Measurements from ENCODE around the gene SREBF2. TPM values are rescaled to one million over a fixed set of nuclear protein-coding genes. Genes with fewer than 3 reads are reported as not detected.

The SREBF2 gene
- 31.3 and 42.9 TPM in 2 replicates for total RNA-seq

GRCh38 chr22:41832553-41833368 is at the start of gene SREBF2:
SREBF2 (plus strand) TSS chr22:41833105; CDS start chr22:41833271, 166 bp downstream.

GRCh38 chr22:41800348-41801146 is 32.4 kb upstream of the SREBF2 start, which contains the start of gene CCDC134:
CCDC134 (plus strand) TSS chr22:41800679; CDS start chr22:41808891, 8,212 bp downstream.

GRCh38 chr22:41915035-41915785 is 82.3 kb downstream of the SREBF2 start, which contains the start of gene SHISA8:
SHISA8 (minus strand) TSS chr22:41915074; CDS start chr22:41914667, 407 bp downstream.

GRCh38 chr22:41946629-41947423 is 113.9 kb downstream of the SREBF2 start, which contains the start of gene CENPM:
CENPM (minus strand) TSS chr22:41947152; CDS start chr22:41947076, 76 bp downstream.

GRCh38 chr22:41951898-41952474 is 119.1 kb downstream of the SREBF2 start, which contains the start of gene SMIM45:
SMIM45 (plus strand) TSS chr22:41952150.

Other genes starting within 250 kb of the SREBF2 start
- 3.0 and 3.7 TPM in 2 replicates for gene PMM1, start 243.3 kb upstream of the SREBF2 start, total RNA-seq
- gene DESI1, start 212.1 kb upstream of the SREBF2 start, total RNA-seq = 9.6 and 12.4 TPM in 2 replicates
- gene XRCC6, start 211.8 kb upstream of the SREBF2 start, total RNA-seq = 291 and 343 TPM in 2 replicates
- 76.0 and 79.2 TPM in 2 replicates for gene SNU13, start 144.2 kb upstream of the SREBF2 start, total RNA-seq
- gene MEI1, start 133.6 kb upstream of the SREBF2 start, total RNA-seq = 0.98 and 3.5 TPM in 2 replicates
- gene CCDC134, start 32.4 kb upstream of the SREBF2 start, total RNA-seq = 2.4 and 4.7 TPM in 2 replicates
- gene SHISA8, start 82.0 kb downstream of the SREBF2 start, total RNA-seq = not detected in 2 replicates
- under 0.01 and 0.09 TPM in 2 replicates for gene TNFRSF13C, start 93.7 kb downstream of the SREBF2 start, total RNA-seq
- 5.3 and 5.6 TPM in 2 replicates for gene CENPM, start 114.0 kb downstream of the SREBF2 start, total RNA-seq
- gene SEPTIN3, start 136.3 kb downstream of the SREBF2 start, total RNA-seq = 0.09 and 0.11 TPM in 2 replicates
- 0.11 TPM in 1 of 2 replicates, not detected in the other for gene WBP2NL, start 165.7 kb downstream of the SREBF2 start, total RNA-seq
- gene NAGA, start 237.7 kb downstream of the SREBF2 start, total RNA-seq = 12.7 and 16.5 TPM in 2 replicates
- 23.1 and 26.2 TPM in 2 replicates for gene PHETA2, start 241.1 kb downstream of the SREBF2 start, total RNA-seq
- gene SMDT1, start 246.6 kb downstream of the SREBF2 start, total RNA-seq = 8.5 and 14.0 TPM in 2 replicates